Hematopoietic multipotent progenitor cell treated with erythropoietin and hydrocortisone succinate and interleukin-3 and kit ligand, for 8 days (in vitro differentiated cells): Measurements from ENCODE around the gene GRIK3.

Experiments
- DNase-seq: peaks from one replicate; pipeline ENCODE4 v3.0.0-alpha.2; 2015

GRIK3 gene

GRCh38 chr1:36807262-36807661 is 227.1 kb downstream of the GRIK3 start:
- DNase-seq: no peak

GRCh38 chr1:36805979-36806640 is 228.2 kb downstream of the GRIK3 start:
- DNase-seq: no peak

GRCh38 chr1:36804669-36805314 is 229.5 kb downstream of the GRIK3 start:
- DNase-seq: no peak

- no peak for DNase-seq
Observed at GRCh38 chr1:36803868-36804570, 230.3 kb downstream of the GRIK3 start.

- no peak for DNase-seq
Observed at GRCh38 chr1:36802018-36802417, 232.3 kb downstream of the GRIK3 start.

GRCh38 chr1:36797761-36798160 is 236.6 kb downstream of the GRIK3 start:
- no peak for DNase-seq

GRCh38 chr1:36796733-36797132 is 237.6 kb downstream of the GRIK3 start:
- DNase-seq: no peak

GRCh38 chr1:36796106-36796590 is 238.2 kb downstream of the GRIK3 start:
- DNase-seq: no peak

GRCh38 chr1:36794460-36794859 is 239.9 kb downstream of the GRIK3 start:
- DNase-seq: no peak

- no peak for DNase-seq
Observed at GRCh38 chr1:36793452-36793851, 240.9 kb downstream of the GRIK3 start.

GRCh38 chr1:36792292-36792691 is 242.0 kb downstream of the GRIK3 start:
- DNase-seq: no peak

GRCh38 chr1:36790191-36790590 is 244.1 kb downstream of the GRIK3 start:
- DNase-seq: no peak

GRCh38 chr1:36789535-36789934 is 244.8 kb downstream of the GRIK3 start:
- no peak for DNase-seq

GRCh38 chr1:36787312-36787913 is 246.9 kb downstream of the GRIK3 start:
- DNase-seq: no peak

GRCh38 chr1:36786425-36786824 is 247.9 kb downstream of the GRIK3 start:
- DNase-seq: no peak

- no peak for DNase-seq
Observed at GRCh38 chr1:36784147-36784859, 250.0 kb downstream of the GRIK3 start.

GRCh38 chr1:36783475-36783874 is 250.8 kb downstream of the GRIK3 start:
- no peak for DNase-seq

- no peak for DNase-seq
Observed at GRCh38 chr1:36782785-36783184, 251.5 kb downstream of the GRIK3 start.

GRCh38 chr1:36782085-36782484 is 252.2 kb downstream of the GRIK3 start:
- no peak for DNase-seq

- no peak for DNase-seq
Observed at GRCh38 chr1:36781098-36781497, 253.2 kb downstream of the GRIK3 start.

GRCh38 chr1:36778740-36779139 is 255.6 kb downstream of the GRIK3 start:
- no peak for DNase-seq

GRCh38 chr1:36776948-36777831 is 257.1 kb downstream of the GRIK3 start:
- DNase-seq: no peak
